ENCODE measurements around the gene NANP. TPM values are rescaled to one million over a fixed set of nuclear protein-coding genes. Genes with fewer than 3 reads are reported as not detected.

The NANP gene
- total RNA-seq, 1 experiment from 2014 or later = 7.3 TPM

DNA sequence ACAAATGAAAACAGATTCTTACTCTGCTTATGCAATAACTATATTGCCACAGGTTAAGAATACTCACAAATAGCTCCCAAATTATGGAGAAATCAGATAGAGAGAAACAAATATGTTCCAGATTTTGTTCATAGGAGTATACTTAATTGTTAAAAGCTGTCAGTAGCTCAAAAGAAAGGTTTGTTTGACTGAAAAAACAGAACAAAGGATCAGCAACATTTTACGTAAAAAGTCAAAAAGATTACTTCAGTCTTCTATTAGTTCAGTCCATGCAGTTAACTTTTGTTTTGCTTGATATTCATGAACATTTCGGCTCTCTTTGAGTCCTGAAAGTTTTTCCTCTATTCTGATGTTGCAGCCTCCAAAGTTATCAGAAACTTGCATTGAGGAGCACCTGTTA, 13.4 kb upstream of the NANP start:
- H4K20me1 ChIP-seq (ENCODE audit: insufficient read depth) = no peaks in the 10 kb centered on the region
- ChIA-PET RAD21 (ENCODE audit: low non-redundant PET in 1 of 2, low total read pairs in 2 of 2, uncharacterized antibody in 2 of 2, unreplicated experiment in 2 of 2) (no interaction called here), CTCF (no interaction called here), POLR2A (no interaction called here)
- intact Hi-C loops (cut with micrococcal nuclease) = no loop called here
- H3K9ac ChIP-seq (ENCODE audit: low read length) = no peak overlapping the region
- H2AFZ ChIP-seq (ENCODE audit: low read depth, low read length, poor library complexity, severe bottlenecking) = no peak overlapping the region
- no peaks in the 10 kb centered on the region for H3K79me2 ChIP-seq (ENCODE audit: insufficient read depth, low read length)
- H3K4me1 ChIP-seq (ENCODE audit: control insufficient read depth in 1 of 2, insufficient read depth in 2 of 2, low read length in 2 of 2) = peaks cover 0 to 7% of the 10 kb centered on the region in 2 experiments; a peak in 1 of 4 replicates
- DNase-seq (ENCODE audit: low read depth, low spot score) (no peak), ATAC-seq (no peak)
- no peak overlapping the region for H3K4me2 ChIP-seq (ENCODE audit: low read length)
- no peaks in the 10 kb centered on the region for H3K27me3 ChIP-seq (ENCODE audit: insufficient read depth, low read length)
- 0 out of 4 replicates have a peak, but pooled peaks cover 0 to 11% of the 10 kb centered on the region in 2 experiments for H3K36me3 ChIP-seq (ENCODE audit: control insufficient read depth in 1 of 2, insufficient read depth in 2 of 2, low read length in 2 of 2)
- H3K4me3 ChIP-seq (replicated peaks in 1 of 2; ENCODE audit: low read depth in 1 of 2, low read length in 2 of 2) = no peak overlapping the region
- BruUV-seq (replicated peaks) = no TSS peak
- no peak for TF ChIP-seq EZH2 (IDR thresholded peaks at IDR 0.05)
- no peak for TF ChIP-seq ZNF274 (IDR thresholded peaks at IDR 0.05; ENCODE audit: low read depth, low read length)
- no peak for TF ChIP-seq ZFX (IDR thresholded peaks at IDR 0.05)
- TF ChIP-seq FOSL1 (IDR thresholded peaks at IDR 0.05; ENCODE audit: low read depth) = no peak
- TF ChIP-seq, protein P1, sequence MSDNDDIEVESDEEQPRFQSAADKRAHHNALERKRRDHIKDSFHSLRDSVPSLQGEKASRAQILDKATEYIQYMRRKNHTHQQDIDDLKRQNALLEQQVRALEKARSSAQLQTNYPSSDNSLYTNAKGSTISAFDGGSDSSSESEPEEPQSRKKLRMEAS (IDR thresholded peaks at IDR 0.05) = no peak
- TF ChIP-seq, protein P2, sequence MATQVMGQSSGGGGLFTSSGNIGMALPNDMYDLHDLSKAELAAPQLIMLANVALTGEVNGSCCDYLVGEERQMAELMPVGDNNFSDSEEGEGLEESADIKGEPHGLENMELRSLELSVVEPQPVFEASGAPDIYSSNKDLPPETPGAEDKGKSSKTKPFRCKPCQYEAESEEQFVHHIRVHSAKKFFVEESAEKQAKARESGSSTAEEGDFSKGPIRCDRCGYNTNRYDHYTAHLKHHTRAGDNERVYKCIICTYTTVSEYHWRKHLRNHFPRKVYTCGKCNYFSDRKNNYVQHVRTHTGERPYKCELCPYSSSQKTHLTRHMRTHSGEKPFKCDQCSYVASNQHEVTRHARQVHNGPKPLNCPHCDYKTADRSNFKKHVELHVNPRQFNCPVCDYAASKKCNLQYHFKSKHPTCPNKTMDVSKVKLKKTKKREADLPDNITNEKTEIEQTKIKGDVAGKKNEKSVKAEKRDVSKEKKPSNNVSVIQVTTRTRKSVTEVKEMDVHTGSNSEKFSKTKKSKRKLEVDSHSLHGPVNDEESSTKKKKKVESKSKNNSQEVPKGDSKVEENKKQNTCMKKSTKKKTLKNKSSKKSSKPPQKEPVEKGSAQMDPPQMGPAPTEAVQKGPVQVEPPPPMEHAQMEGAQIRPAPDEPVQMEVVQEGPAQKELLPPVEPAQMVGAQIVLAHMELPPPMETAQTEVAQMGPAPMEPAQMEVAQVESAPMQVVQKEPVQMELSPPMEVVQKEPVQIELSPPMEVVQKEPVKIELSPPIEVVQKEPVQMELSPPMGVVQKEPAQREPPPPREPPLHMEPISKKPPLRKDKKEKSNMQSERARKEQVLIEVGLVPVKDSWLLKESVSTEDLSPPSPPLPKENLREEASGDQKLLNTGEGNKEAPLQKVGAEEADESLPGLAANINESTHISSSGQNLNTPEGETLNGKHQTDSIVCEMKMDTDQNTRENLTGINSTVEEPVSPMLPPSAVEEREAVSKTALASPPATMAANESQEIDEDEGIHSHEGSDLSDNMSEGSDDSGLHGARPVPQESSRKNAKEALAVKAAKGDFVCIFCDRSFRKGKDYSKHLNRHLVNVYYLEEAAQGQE (IDR thresholded peaks at IDR 0.05; ENCODE audit: low read depth) = no peak
- no peak for TF ChIP-seq JUND (IDR thresholded peaks at IDR 0.05)
- TF ChIP-seq, protein P3, sequence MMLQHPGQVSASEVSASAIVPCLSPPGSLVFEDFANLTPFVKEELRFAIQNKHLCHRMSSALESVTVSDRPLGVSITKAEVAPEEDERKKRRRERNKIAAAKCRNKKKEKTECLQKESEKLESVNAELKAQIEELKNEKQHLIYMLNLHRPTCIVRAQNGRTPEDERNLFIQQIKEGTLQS (IDR thresholded peaks at IDR 0.05) = no peak
- TF ChIP-seq POLR2AphosphoS5 (IDR thresholded peaks at IDR 0.05; ENCODE audit: low read depth, low read length) = no peak
- TF ChIP-seq EZH2phosphoT487 (IDR thresholded peaks at IDR 0.05; ENCODE audit: borderline replicate concordance) = no peak
- no peak for TF ChIP-seq ELF1 (IDR thresholded peaks at IDR 0.05; ENCODE audit: borderline replicate concordance, low read depth)
- no peak for TF ChIP-seq CEBPB (IDR thresholded peaks at IDR 0.05; ENCODE audit: low read depth)
- no peak for TF ChIP-seq YY1 (IDR thresholded peaks at IDR 0.05; ENCODE audit: extremely low read depth, insufficient replicate concordance, low read depth, low read length)
- no peak for TF ChIP-seq SP1 (IDR thresholded peaks at IDR 0.05; ENCODE audit: low read depth)
- TF ChIP-seq SRF (IDR thresholded peaks at IDR 0.05; ENCODE audit: low read depth) = no peak
- TF ChIP-seq, protein P4, sequence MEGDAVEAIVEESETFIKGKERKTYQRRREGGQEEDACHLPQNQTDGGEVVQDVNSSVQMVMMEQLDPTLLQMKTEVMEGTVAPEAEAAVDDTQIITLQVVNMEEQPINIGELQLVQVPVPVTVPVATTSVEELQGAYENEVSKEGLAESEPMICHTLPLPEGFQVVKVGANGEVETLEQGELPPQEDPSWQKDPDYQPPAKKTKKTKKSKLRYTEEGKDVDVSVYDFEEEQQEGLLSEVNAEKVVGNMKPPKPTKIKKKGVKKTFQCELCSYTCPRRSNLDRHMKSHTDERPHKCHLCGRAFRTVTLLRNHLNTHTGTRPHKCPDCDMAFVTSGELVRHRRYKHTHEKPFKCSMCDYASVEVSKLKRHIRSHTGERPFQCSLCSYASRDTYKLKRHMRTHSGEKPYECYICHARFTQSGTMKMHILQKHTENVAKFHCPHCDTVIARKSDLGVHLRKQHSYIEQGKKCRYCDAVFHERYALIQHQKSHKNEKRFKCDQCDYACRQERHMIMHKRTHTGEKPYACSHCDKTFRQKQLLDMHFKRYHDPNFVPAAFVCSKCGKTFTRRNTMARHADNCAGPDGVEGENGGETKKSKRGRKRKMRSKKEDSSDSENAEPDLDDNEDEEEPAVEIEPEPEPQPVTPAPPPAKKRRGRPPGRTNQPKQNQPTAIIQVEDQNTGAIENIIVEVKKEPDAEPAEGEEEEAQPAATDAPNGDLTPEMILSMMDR (IDR thresholded peaks at IDR 0.05 in 2 of 3, conservative IDR thresholded peaks at IDR 0.05 in 1 of 3; ENCODE audit: borderline replicate concordance in 1 of 3, insufficient read depth in 1 of 3, low read depth in 2 of 3, low read length in 2 of 3) = no peak
- TF ChIP-seq CBX3 (IDR thresholded peaks at IDR 0.05; ENCODE audit: low read depth) = no peak
- no peak for TF ChIP-seq SIN3A (IDR thresholded peaks at IDR 0.05; ENCODE audit: low read depth)
- peaks cover 0 to 11% of the 10 kb centered on the region in 2 experiments; a peak in 1 of 4 replicates for H3K9me3 ChIP-seq (ENCODE audit: control insufficient read depth in 1 of 2, insufficient read depth in 1 of 2, low read depth in 1 of 2, low read length in 2 of 2)
- H3K27ac ChIP-seq (ENCODE audit: low read depth, low read length) = no peak overlapping the region
- no peaks in the 10 kb centered on the region for H3K9me2 ChIP-seq (ENCODE audit: insufficient read depth)
